NCI-H187 (cell line): ENCODE results near the gene NSUN3.
"Not testable (repeated sequence)": the region's sequence is repeated elsewhere in the genome, so short reads cannot be mapped to it uniquely, and the experiment has no call there.

ENCODE experiments used
- DNase-seq, 2 experiments: peaks; one replicate each; lab custom pipeline; 2025; lab: John Stamatoyannopoulos, UW

Gene NSUN3

DNA sequence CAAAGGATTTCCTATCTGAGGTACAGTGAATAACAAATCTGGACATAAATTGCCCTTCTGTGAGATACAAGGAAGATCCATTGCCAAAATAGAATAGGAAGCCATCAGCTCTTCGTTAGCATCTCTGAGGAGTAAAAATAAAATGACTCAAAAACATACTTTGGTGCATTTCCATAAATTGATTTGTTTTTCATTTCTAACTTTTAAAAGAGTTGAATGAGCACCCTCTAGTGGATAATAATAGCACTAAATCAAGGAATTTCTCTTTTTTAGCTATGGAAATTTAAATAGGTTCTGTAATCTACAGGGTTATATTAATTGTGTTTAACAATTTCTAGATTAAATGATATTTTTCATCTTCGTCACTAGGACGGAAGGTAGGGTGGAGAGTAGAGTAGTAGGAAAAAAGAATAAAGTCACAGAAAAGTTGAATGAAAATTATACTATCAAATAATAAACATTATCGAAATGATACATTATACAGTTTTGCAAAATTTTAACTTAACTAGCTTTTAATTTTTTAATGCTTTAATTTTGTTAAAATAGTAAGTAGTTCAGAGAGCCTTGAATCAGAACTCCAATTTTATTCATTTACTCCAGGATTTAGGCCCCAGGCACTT is 6.4 kb downstream of the NSUN3 start:
- no peak for DNase-seq

DNA sequence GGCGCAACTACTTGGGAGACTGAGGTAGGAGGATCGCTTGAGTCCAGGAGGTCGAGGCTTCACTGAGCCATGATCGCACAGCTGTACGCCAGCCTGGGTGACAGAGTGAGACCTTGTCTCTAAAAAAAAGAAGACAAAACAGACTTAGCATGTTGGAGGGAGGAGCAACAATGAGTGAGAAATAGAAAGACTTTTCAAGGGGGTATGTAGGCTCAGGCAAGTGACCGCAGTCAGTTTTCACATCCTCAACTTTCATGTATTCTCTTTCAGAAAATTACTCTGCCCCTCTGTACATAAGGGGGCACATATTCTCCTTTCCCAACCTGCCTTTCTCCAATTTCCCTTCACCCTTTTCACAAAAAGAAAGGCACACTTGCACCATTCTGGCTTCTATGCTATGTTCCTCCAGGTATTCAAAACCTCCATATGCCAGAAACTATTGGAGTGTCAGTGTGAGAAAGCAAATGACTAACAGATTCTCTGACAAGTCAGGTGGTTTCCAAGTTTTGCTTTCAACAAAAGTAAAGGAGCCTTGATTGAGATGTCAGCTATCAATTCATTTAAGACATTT is 7.6 kb downstream of the NSUN3 start:
- no peak for DNase-seq

DNA sequence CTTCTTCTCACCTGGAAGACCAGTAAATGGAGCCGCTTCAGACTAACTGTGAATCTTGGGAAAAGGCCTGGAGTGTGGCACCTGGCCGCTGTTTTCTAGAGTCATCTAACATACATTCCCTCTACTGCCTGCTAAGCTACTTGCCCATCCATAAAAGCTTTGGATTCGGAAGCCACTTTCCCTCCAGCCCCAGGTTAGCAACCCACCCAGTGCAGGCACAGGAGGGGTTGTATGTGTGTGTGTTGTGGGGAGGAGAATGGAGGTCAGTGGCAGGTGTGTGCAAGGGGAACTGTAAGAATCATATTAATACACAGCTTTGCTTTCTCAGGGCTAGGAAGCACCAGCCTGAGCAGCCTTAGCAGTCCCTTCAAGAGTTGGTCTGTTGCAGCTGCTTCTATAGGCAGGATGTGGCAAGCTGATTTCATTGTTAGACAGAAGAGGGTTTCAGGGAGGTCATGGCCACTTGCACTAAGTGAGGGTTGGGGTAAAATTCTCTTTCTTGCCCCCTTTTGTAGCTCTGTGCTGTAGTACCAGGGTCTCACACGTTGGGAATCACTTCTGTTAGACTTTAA is 8.9 kb downstream of the NSUN3 start:
- DNase-seq, result no peak

GRCh38 chr3:94076055-94076454 is 13.2 kb downstream of the NSUN3 start:
- DNase-seq, result no peak

DNA sequence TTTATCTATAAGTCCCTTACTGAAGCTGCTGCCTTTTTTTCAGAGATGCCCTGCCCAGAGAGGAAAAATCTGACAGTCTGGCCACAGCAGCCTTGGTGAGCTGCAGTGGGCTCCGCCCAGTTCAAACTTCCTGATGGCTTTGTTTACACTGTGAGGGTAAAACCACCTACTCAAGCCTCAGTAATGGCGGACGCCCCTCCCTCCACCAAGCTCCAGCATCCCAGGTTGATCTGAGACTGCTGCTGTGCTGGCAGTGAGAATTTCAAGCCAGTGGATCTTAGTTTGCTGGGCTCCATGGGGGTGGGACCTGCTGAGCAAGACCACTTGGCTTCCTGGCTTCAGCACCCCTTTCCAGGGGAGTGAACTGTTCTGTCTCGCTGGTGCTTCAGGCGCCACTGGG is 17.7 kb downstream of the NSUN3 start:
- DNase-seq, result peak in 1 of 2 experiments; percentile 30

DNA sequence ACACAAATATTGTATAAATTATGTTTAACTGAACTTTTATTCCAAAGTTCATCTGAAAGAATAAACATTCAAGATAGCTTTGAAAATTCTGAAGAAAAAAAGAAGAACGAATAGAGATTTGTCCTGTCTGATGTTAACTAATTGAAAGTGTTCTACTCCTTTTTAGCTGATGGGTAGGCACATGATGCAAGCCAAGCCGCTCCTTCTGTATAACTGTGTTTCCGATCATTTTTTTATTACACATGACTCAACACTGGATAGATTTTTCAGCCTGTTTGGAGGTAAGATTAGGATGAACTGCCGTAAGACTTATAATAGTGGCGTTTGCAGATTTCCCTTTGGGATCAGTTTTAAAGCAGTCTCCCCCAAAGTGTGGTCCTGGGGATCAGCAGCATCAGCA is 19.0 kb downstream of the NSUN3 start:
- no peak for DNase-seq

DNA sequence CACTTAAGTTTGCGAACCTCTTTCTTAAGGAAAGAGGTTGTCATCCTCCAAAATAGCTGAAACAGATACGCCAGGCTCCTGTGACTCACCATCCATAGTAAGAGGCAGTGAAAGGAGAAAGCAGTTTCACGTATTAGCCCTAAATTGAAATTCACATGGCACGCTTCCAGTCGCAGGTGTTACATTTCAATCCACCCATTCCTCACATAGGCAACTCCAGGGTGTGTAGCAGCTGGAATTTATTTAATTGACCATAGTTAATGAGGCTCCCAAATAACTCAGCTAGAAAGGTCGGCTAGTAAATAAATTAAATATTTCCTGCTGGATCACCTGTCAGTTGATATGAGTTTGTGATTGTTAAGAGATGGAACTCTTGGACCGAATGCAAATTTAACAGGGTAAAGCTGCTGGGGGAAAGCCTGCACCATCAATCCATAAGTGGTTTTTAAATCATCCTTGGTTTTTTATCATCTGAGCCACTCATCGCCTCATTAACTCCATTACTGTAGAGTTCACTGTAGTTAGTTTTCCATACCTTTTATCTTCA is 19.6 kb downstream of the NSUN3 start:
- DNase-seq, result peak in 1 of 2 experiments; percentile 35

DNA sequence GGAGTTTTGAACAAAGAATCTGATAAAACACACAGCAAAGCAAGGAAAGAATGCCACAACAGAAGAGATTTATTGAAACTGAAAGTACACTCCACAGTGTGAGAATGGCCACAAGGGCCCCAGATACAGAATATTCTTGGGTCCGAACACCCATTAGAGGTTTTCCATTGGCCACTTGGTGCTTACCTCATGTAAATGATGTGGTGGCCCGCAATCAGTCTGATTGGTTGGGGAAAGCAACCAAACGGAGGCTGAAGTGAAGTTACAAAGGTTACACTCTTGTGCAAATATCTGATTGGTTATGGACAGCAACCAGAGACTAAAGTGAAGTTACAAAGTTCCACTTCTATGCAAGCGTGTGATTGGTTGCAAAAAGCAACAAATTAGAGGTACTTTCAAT is 20.4 kb downstream of the NSUN3 start:
- DNase-seq, result no peak

DNA sequence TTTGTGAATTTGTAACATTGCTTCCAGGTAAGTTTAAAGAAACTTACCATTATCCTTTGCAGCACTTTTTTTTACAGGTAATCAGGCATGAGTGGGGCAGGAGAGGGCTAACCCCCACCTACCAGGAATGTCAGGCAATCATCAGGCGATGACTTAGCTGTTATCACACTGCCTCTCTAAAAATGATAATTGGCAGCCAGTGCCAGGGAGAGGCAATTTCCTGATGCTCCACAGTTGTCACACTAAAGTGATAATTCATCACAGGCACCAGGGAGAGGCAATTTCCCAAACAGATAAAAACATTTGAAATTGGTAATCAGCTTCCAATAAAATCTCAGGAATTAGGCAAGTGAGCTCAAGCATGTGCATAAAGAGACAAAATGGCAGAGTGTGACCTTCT is 26.3 kb downstream of the NSUN3 start:
- no peak for DNase-seq

GRCh38 chr3:94092086-94092485 is 29.2 kb downstream of the NSUN3 start:
- DNase-seq, result no peak

- DNase-seq, result no peak
Observed at GRCh38 chr3:94093151-94093550, 30.3 kb downstream of the NSUN3 start.

DNA sequence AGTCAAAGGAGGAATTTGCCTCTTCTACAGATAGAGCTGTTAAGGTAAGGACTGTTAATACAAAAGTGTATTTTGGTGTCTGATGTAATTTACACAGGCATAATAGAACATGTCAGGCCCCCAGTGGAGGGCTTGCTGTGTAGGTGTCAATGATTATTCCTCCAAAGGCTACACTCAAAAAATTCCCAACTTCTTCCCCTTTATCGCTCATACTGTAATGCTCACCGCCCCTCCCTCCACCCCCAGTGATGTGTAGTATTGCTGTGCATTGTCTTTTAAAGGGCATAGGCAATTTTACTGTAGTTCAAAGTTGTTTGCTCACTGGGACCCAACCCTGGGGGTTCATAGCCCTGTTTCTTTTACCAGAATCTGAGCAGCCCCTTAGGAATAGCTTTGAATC is 32.2 kb downstream of the NSUN3 start:
- no peak for DNase-seq

- DNase-seq, result no peak
Observed at GRCh38 chr3:94098452-94098851, 35.6 kb downstream of the NSUN3 start.

DNA sequence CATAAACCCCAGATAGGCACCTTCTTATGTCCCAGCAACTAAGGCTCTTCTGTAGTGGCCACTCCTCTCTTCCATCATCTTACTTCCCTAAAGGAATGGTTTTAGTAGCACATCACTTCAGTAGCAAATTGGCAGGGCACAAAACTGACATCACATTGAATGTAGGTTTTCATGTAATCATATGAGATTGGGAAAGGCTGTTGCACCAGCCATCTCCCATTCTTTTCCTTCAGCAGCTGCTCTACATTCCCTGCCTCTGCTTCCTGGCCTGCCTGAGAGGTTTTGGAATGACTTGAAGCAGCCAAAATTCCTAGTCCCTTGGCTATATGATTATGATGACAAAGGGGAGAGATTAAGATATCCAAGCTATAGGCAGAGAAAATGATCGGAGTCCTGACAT is 36.5 kb downstream of the NSUN3 start:
- no peak for DNase-seq

DNA sequence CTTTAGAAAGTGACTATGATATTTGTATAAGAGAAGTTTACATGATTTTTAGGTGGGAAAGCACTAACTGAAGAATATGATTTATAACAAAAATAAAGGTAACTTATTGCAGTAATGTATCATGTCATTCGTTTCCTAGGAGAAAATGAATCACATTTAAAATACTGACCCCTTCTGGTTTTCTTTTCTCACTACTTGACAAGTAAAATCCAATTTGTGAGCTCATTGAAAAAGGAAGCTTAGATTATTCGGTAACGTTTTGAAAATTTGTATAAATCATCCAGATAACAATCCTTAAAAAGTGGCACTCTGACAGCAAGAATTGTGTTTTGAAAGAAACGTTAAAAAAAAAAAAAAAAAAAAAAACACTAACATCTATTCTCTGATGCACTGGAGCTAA is 39.0 kb downstream of the NSUN3 start:
- DNase-seq, result no peak

- DNase-seq, result no peak
Observed at GRCh38 chr3:94106268-94106667, 43.4 kb downstream of the NSUN3 start.

GRCh38 chr3:94110232-94110631 is 47.4 kb downstream of the NSUN3 start:
- DNase-seq, result not testable (repeated sequence)

GRCh38 chr3:94110854-94111253 is 48.0 kb downstream of the NSUN3 start:
- no peak for DNase-seq

DNA sequence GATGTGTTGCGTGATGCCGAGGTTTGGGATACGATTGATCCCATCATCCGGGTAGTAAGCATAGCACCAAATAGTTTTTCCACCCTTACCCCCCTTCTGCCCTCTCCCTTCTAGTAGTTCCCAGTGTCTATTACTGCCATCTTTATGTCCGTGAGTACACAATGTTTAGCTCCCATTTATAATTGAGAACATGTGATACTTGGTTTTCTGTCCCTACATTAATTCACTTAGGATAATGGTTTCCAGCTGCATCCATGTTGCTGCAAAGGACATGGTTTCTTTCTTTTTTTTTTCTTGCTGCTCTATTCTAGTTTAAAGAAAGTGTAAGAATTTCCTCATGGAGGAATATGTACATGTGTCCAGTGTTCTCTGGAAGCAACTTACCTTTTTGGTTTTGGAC is 51.8 kb downstream of the NSUN3 start:
- no peak for DNase-seq

- no peak for DNase-seq
Observed at GRCh38 chr3:94115482-94115881, 52.6 kb downstream of the NSUN3 start.

DNA sequence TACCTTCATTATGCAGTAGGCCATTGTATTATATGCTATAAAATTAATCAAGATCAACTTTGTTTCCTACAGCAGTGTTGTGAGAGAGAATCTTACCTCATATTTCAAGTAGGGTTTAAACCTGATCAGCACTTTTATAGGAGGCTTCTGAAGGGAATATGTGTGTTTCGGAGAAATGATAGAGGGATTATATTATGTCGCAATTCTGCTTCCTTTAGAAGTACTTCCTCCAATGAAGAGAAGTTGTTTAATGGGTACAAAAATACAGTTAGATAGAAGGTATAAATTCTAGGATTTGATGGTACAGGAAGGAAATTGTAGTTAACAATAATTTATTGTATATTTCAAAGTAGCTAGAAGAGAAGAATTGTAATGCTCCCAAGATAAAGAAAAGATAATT is 54.9 kb downstream of the NSUN3 start:
- no peak for DNase-seq

- DNase-seq, result no peak
Observed at GRCh38 chr3:94118390-94118789, 55.5 kb downstream of the NSUN3 start.

GRCh38 chr3:94121161-94121560 is 58.3 kb downstream of the NSUN3 start:
- no peak for DNase-seq

DNA sequence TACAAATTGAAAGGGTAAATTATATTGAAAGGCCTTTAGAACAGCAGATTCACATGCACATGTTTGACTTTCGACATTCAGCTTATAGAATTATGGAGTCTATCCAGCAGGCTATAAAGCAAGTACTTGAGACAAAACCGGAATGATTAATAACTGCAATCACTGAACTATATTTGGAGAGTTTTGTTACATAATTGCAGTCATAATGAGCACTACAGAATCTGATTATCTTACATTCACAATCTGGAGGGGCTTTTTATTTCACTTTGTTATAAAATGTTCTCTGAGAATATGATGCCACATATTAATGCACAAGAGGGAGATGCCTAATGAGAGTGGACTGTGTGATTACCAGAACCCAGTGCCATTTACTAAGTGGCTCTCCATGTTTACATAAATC is 64.3 kb downstream of the NSUN3 start:
- no peak for DNase-seq
